SIG-M5 (cell line): ENCODE measurements around the gene SNAPC4.

Experiments
- DNase-seq: peaks from one replicate; lab custom pipeline; 2025; lab: John Stamatoyannopoulos, UW

The SNAPC4 gene

GRCh38 chr9:136400038-136400834 lies at the start of gene SNAPC4:
TSS of gene SNAPC4 (minus strand) at chr9:136400170. CDS start at chr9:136398428, 1,742 bp downstream.
- peak; percentile 32 for DNase-seq

- no peak for DNase-seq
Measured at GRCh38 chr9:136448655-136449054, 48.7 kb upstream of the SNAPC4 start.

- no peak for DNase-seq
Measured at GRCh38 chr9:136447173-136447778, 47.3 kb upstream of the SNAPC4 start.

GRCh38 chr9:136445799-136446198 lies 45.8 kb upstream of the SNAPC4 start:
- DNase-seq: no peak

- no peak for DNase-seq
Measured at GRCh38 chr9:136444102-136444501, 44.1 kb upstream of the SNAPC4 start.

GRCh38 chr9:136443687-136444086 lies 43.7 kb upstream of the SNAPC4 start:
- no peak for DNase-seq

- DNase-seq: no peak
Measured at GRCh38 chr9:136443087-136443486, 43.1 kb upstream of the SNAPC4 start.

- no peak for DNase-seq
Measured at GRCh38 chr9:136442265-136442664, 42.3 kb upstream of the SNAPC4 start.

GRCh38 chr9:136441681-136442245 lies 41.8 kb upstream of the SNAPC4 start:
- no peak for DNase-seq

- DNase-seq: no peak
Measured at GRCh38 chr9:136441191-136441680, 41.3 kb upstream of the SNAPC4 start.

GRCh38 chr9:136439481-136440408 lies 39.8 kb upstream of the SNAPC4 start, which contains the start of gene INPP5E:
TSS of gene INPP5E (minus strand) at chr9:136439845. CDS start at chr9:136439419, 426 bp downstream.
- no peak for DNase-seq

- no peak for DNase-seq
Measured at GRCh38 chr9:136438548-136439480, 38.8 kb upstream of the SNAPC4 start.

GRCh38 chr9:136437839-136438547 lies 38.0 kb upstream of the SNAPC4 start:
- DNase-seq: no peak

GRCh38 chr9:136437430-136437829 lies 37.5 kb upstream of the SNAPC4 start:
- no peak for DNase-seq

GRCh38 chr9:136436055-136436634 lies 36.2 kb upstream of the SNAPC4 start:
- no peak for DNase-seq

- DNase-seq: no peak
Measured at GRCh38 chr9:136434580-136435169, 34.7 kb upstream of the SNAPC4 start.

- DNase-seq: no peak
Measured at GRCh38 chr9:136433849-136434579, 34.0 kb upstream of the SNAPC4 start.

- DNase-seq: no peak
Measured at GRCh38 chr9:136433043-136433715, 33.2 kb upstream of the SNAPC4 start.
